DOHH2 (cell line): ENCODE results near the gene MRTFB.

Source experiments
- EZH2phosphoT487 ChIP-seq: fragments of 200-600 bp; sonication (generic); IDR thresholded peaks from 2 replicates; pipeline ENCODE4 v1.6.1; 2017; ENCODE audit warnings: borderline replicate concordance, mild to moderate bottlenecking, antibody characterized with exemption, low read length, moderate library complexity, mixed read lengths
- TF ChIP-seq, protein P1 (sequence below): fragments of 200-600 bp; sonication (generic); IDR thresholded peaks from one replicate; pipeline ENCODE4 v1.5.1; 2014; ENCODE audit warnings: antibody characterized with exemption, mild to moderate bottlenecking, low read depth, low read length; ENCODE audit not compliant: poor library complexity, severe bottlenecking

- TF ChIP-seq, protein P1, sequence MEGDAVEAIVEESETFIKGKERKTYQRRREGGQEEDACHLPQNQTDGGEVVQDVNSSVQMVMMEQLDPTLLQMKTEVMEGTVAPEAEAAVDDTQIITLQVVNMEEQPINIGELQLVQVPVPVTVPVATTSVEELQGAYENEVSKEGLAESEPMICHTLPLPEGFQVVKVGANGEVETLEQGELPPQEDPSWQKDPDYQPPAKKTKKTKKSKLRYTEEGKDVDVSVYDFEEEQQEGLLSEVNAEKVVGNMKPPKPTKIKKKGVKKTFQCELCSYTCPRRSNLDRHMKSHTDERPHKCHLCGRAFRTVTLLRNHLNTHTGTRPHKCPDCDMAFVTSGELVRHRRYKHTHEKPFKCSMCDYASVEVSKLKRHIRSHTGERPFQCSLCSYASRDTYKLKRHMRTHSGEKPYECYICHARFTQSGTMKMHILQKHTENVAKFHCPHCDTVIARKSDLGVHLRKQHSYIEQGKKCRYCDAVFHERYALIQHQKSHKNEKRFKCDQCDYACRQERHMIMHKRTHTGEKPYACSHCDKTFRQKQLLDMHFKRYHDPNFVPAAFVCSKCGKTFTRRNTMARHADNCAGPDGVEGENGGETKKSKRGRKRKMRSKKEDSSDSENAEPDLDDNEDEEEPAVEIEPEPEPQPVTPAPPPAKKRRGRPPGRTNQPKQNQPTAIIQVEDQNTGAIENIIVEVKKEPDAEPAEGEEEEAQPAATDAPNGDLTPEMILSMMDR: no peak
- no peak for TF ChIP-seq EZH2phosphoT487
These were observed 77.5 kb downstream of the MRTFB start for GRCh38 chr16:14148569-14148968.
